HCT116 (cell line): ENCODE measurements around the gene SDK1. TPM values are rescaled to one million over a fixed set of nuclear protein-coding genes. Genes with fewer than 3 reads are reported as not detected.

Experiments used
- ATAC-seq: fragments of 200-7000 bp; cut with Tn5 transposase; 2 replicates; pipeline ENCODE4 v1.9.1; 2020; ENCODE audit warnings: mild to moderate bottlenecking, moderate library complexity
- BruUV-seq: library from RNA; stranded (reverse); fragments of 400-500 nt; replicated peaks from 2 replicates; lab custom pipeline; 2021; lab: Mats Ljungman, UMichigan
- CTCF ChIA-PET: fragments of 300-600 bp; sonication (Branson Sonifier 250); formaldehyde crosslinking; loops from one replicate; lab custom pipeline; 2021; ENCODE audit warnings: antibody characterized with exemption; lab: Charles Lee
- POLR2A ChIA-PET: fragments of 300-600, 350-600 bp; sonication (Branson Sonifier 250); formaldehyde crosslinking; loops from one replicate; lab custom pipeline; 2021; ENCODE audit warnings: antibody characterized with exemption; lab: Charles Lee
- RAD21 ChIA-PET, 2 experiments: fragments of 300-600 bp; sonication (Branson Sonifier 250); formaldehyde crosslinking; loops; one replicate each; lab custom pipeline; 2023; ENCODE audit warnings: low total read pairs in 2 of 2; ENCODE audit not compliant: uncharacterized antibody in 2 of 2, unreplicated experiment in 2 of 2, low non-redundant PET in 1 of 2; lab: Charles Lee
- DNase-seq: peaks from one replicate; pipeline ENCODE4 v3.0.0-alpha.2; 2010; ENCODE audit warnings: low read depth, low spot score
- H2AFZ ChIP-seq: fragments of 200-600 bp; shearing (Covaris generic), sonication (generic); 2 replicates; pipeline ENCODE4 v1.6.1; 2017; ENCODE audit warnings: low read depth, mixed run types, mixed read lengths, antibody characterized with exemption, low read length; ENCODE audit not compliant: poor library complexity, severe bottlenecking
- H3K27ac ChIP-seq: 2 replicates; pipeline ENCODE4 v1.5.1; 2012; ENCODE audit warnings: low read depth, low read length
- H3K27me3 ChIP-seq: fragments of 200-600 bp; sonication (generic); 2 replicates; pipeline ENCODE4 v1.6.1; 2016; ENCODE audit warnings: mixed run types, low read length, mixed read lengths; ENCODE audit not compliant: insufficient read depth
- H3K36me3 ChIP-seq, 2 experiments: fragments of 200-500 bp in 1 of 2; fragments of 200-600 bp in 1 of 2; sonication (Bioruptor generic) in 1 of 2; sonication (generic) in 1 of 2; 2 replicates each; pipeline versions ENCODE4 v1.5.1 to v1.6.1; 2014 to 2016; ENCODE audit warnings: low read length in 2 of 2, inconsistent platforms in 1 of 2, mixed read lengths in 1 of 2, mixed run types in 1 of 2; ENCODE audit not compliant: insufficient read depth in 2 of 2, control insufficient read depth in 1 of 2
- H3K4me1 ChIP-seq, 2 experiments: fragments of 200-600 bp in 1 of 2; sonication (generic) in 1 of 2; 2 replicates each; pipeline versions ENCODE4 v1.5.1 to v1.6.1; 2012 to 2017; ENCODE audit warnings: low read length in 2 of 2, inconsistent platforms in 1 of 2, mild to moderate bottlenecking in 1 of 2, mixed read lengths in 1 of 2, mixed run types in 1 of 2, moderate library complexity in 1 of 2; ENCODE audit not compliant: insufficient read depth in 2 of 2, control insufficient read depth in 1 of 2
- H3K4me2 ChIP-seq: fragments of 200-600 bp; sonication (generic); 2 replicates; pipeline ENCODE4 v1.6.1; 2017; ENCODE audit warnings: mixed run types, low read length, mixed read lengths
- H3K4me3 ChIP-seq, 2 experiments: fragments of 200-600 bp in 1 of 2; sonication (generic) in 1 of 2; replicated peaks in 1 of 2; 2 replicates each; pipeline ENCODE4 v1.5.1; 2011 to 2016; ENCODE audit warnings: low read length in 2 of 2, control low read depth in 1 of 2, low read depth in 1 of 2, mild to moderate bottlenecking in 1 of 2, mixed read lengths in 1 of 2, mixed run types in 1 of 2
- H3K79me2 ChIP-seq: fragments of 200-600 bp; sonication (generic); 2 replicates; pipeline ENCODE4 v1.6.1; 2017; ENCODE audit warnings: mild to moderate bottlenecking, mixed run types, low read length, moderate library complexity, mixed read lengths; ENCODE audit not compliant: insufficient read depth
- H3K9ac ChIP-seq: fragments of 200-600 bp; sonication (generic); 2 replicates; pipeline ENCODE4 v1.6.1; 2016; ENCODE audit warnings: low read length, mixed read lengths
- H3K9me2 ChIP-seq: fragments of 200-600 bp; sonication (generic), shearing (Covaris generic); 2 replicates; pipeline ENCODE4 v1.6.1; 2017; ENCODE audit warnings: mixed run types, mild to moderate bottlenecking, moderate library complexity; ENCODE audit not compliant: insufficient read depth
- H3K9me3 ChIP-seq, 2 experiments: fragments of 200-500 bp in 1 of 2; fragments of 200-600 bp in 1 of 2; sonication (Bioruptor generic) in 1 of 2; sonication (generic) in 1 of 2; 2 replicates each; pipeline ENCODE4 v1.6.1; 2014 to 2017; ENCODE audit warnings: low read length in 2 of 2, mixed read lengths in 2 of 2, inconsistent platforms in 1 of 2, low read depth in 1 of 2, mild to moderate bottlenecking in 1 of 2, mixed run types in 1 of 2, moderate library complexity in 1 of 2; ENCODE audit not compliant: control insufficient read depth in 1 of 2, insufficient read depth in 1 of 2
- H4K20me1 ChIP-seq: fragments of 200-600 bp; sonication (generic), shearing (Covaris generic); 2 replicates; pipeline ENCODE4 v1.6.1; 2017; ENCODE audit warnings: mixed run types, mild to moderate bottlenecking, moderate library complexity; ENCODE audit not compliant: insufficient read depth
- ATF3 ChIP-seq: IDR thresholded peaks from 2 replicates; pipeline ENCODE4 v1.6.1; 2012
- CBX3 ChIP-seq: IDR thresholded peaks from 2 replicates; pipeline ENCODE4 v1.6.1; 2012; ENCODE audit warnings: low read depth
- CEBPB ChIP-seq: IDR thresholded peaks from 2 replicates; pipeline ENCODE4 v1.6.1; 2012; ENCODE audit warnings: low read depth
- EGR1 ChIP-seq: IDR thresholded peaks from 2 replicates; pipeline ENCODE4 v1.6.1; 2012; ENCODE audit warnings: low read depth
- EZH2 ChIP-seq: fragments of 200-600 bp; sonication (generic); IDR thresholded peaks from 2 replicates; pipeline ENCODE4 v1.6.1; 2017; ENCODE audit warnings: antibody characterized with exemption, mixed run types
- EZH2phosphoT487 ChIP-seq: fragments of 200-600 bp; IDR thresholded peaks from 2 replicates; pipeline ENCODE4 v1.6.1; 2018; ENCODE audit warnings: antibody characterized with exemption, borderline replicate concordance
- FOSL1 ChIP-seq: IDR thresholded peaks from 2 replicates; pipeline ENCODE4 v1.6.1; 2012; ENCODE audit warnings: low read depth
- MAX ChIP-seq: IDR thresholded peaks from 2 replicates; pipeline ENCODE4 v1.6.1; 2012
- POLR2A ChIP-seq: IDR thresholded peaks from 2 replicates; pipeline ENCODE4 v1.7.0; 2011; ENCODE audit warnings: borderline replicate concordance; ENCODE audit not compliant: insufficient read depth, insufficient read length; ENCODE audit errors: extremely low read depth
- POLR2AphosphoS5 ChIP-seq: IDR thresholded peaks from 2 replicates; pipeline ENCODE4 v1.6.1; 2011; ENCODE audit warnings: mild to moderate bottlenecking, low read depth, low read length, moderate library complexity
- RAD21 ChIP-seq: IDR thresholded peaks from 2 replicates; pipeline ENCODE4 v1.6.1; 2012; ENCODE audit warnings: low read depth, mild to moderate bottlenecking
- REST ChIP-seq: IDR thresholded peaks from 2 replicates; pipeline ENCODE4 v1.6.1; 2012; ENCODE audit warnings: low read depth
- SP1 ChIP-seq: IDR thresholded peaks from 2 replicates; pipeline ENCODE4 v1.6.1; 2012; ENCODE audit warnings: low read depth
- TCF7L2 ChIP-seq: IDR thresholded peaks from 2 replicates; pipeline ENCODE4 v1.7.0; 2011; ENCODE audit warnings: borderline replicate concordance, inconsistent platforms; ENCODE audit not compliant: insufficient read depth, insufficient read length; ENCODE audit errors: extremely low read depth
- YY1 ChIP-seq: IDR thresholded peaks from 2 replicates; pipeline ENCODE4 v1.6.1; 2011; ENCODE audit warnings: low read length, low read depth, moderate library complexity, mild to moderate bottlenecking; ENCODE audit not compliant: insufficient replicate concordance; ENCODE audit errors: extremely low read depth
- ZFX ChIP-seq: fragments of 450-650 bp; IDR thresholded peaks from 2 replicates; pipeline ENCODE4 v1.6.1; 2017
- ZNF274 ChIP-seq: fragments of 200-500 bp; sonication (Bioruptor generic); IDR thresholded peaks from 2 replicates; pipeline ENCODE4 v1.6.1; 2014; ENCODE audit warnings: mild to moderate bottlenecking, low read depth, low read length, inconsistent platforms
- intact Hi-C: fragments of 100-400 bp; cut with micrococcal nuclease; formaldehyde crosslinking; loops from 2 replicates; pipeline ENCODE4 v1.10.0; 2022
- total RNA-seq: library from RNA; stranded (reverse); gene quantifications from one replicate; pipeline ENCODE4 v1.2.1, GENCODE V29; 2021; ENCODE audit not compliant: unreplicated experiment
- TF ChIP-seq, protein P1 (sequence below): IDR thresholded peaks from 2 replicates; pipeline ENCODE4 v1.6.1; 2011; ENCODE audit warnings: mild to moderate bottlenecking, low read length, moderate library complexity; ENCODE audit not compliant: insufficient replicate concordance; ENCODE audit errors: extremely low read depth
- TF ChIP-seq, protein P2 (sequence below), 3 experiments: fragments of 200-600 bp in 1 of 3; sonication (generic) in 1 of 3; IDR thresholded peaks in 2 of 3; conservative IDR thresholded peaks in 1 of 3; 2 replicates each; pipeline ENCODE4 v1.5.1; 2012 to 2017; ENCODE audit warnings: low read depth in 2 of 3, low read length in 2 of 3, antibody characterized with exemption in 1 of 3, borderline replicate concordance in 1 of 3, control low read depth in 1 of 3, mild to moderate bottlenecking in 1 of 3, mixed read lengths in 1 of 3, mixed run types in 1 of 3, moderate library complexity in 1 of 3; ENCODE audit not compliant: insufficient read depth in 1 of 3

Gene SDK1
- total RNA-seq, 1 experiment from 2014 or later: 0.05 TPM

DNA sequence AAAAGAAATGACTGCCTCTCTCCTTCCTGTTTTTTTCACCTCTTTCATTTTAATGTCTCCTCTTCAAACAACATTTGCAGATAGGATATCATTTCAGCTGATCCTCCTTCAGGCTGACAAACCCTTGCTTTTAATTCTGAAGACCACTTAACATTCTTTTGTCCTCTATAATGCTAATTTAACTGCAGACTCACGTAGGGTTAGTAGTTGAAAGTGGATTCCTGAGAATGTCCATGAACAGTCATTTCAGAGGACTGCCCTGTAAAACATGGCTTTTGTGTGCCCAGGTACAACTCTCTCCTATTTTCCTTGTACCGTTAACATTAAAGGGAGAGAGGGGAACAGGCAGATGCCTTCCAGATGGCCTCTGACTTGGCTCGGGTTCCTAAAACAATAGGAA, 524.4 kb downstream of the SDK1 start:
- Histone ChIP-seq H3K27me3 (peaks cover 15% of the 10 kb centered on the region), H3K9me2 (no peaks in the 10 kb centered on the region), H3K4me2 (no peak overlapping the region), H3K9me3 (no peaks in the 10 kb centered on the region), H3K4me3 (no peak overlapping the region), H3K4me1 (no peaks in the 10 kb centered on the region), H2AFZ (no peak overlapping the region), H4K20me1 (no peaks in the 10 kb centered on the region), H3K9ac (no peak overlapping the region), H3K79me2 (no peaks in the 10 kb centered on the region), H3K36me3 (no peaks in the 10 kb centered on the region), H3K27ac (no peak overlapping the region)
- ChIA-PET RAD21 (no interaction called here), POLR2A (no interaction called here), CTCF (no interaction called here)
- intact Hi-C loops: no loop called here
- ATAC-seq (no peak), DNase-seq (no peak)
- BruUV-seq: no TSS peak
- no peak for TF ChIP-seq POLR2AphosphoS5
- TF ChIP-seq, protein P1, sequence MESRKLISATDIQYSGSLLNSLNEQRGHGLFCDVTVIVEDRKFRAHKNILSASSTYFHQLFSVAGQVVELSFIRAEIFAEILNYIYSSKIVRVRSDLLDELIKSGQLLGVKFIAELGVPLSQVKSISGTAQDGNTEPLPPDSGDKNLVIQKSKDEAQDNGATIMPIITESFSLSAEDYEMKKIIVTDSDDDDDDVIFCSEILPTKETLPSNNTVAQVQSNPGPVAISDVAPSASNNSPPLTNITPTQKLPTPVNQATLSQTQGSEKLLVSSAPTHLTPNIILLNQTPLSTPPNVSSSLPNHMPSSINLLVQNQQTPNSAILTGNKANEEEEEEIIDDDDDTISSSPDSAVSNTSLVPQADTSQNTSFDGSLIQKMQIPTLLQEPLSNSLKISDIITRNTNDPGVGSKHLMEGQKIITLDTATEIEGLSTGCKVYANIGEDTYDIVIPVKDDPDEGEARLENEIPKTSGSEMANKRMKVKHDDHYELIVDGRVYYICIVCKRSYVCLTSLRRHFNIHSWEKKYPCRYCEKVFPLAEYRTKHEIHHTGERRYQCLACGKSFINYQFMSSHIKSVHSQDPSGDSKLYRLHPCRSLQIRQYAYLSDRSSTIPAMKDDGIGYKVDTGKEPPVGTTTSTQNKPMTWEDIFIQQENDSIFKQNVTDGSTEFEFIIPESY: no peak
- TF ChIP-seq ZNF274: no peak
- TF ChIP-seq TCF7L2: no peak
- no peak for TF ChIP-seq YY1
- no peak for TF ChIP-seq EZH2phosphoT487
- no peak for TF ChIP-seq REST
- TF ChIP-seq MAX: no peak
- no peak for TF ChIP-seq SP1
- no peak for TF ChIP-seq FOSL1
- no peak for TF ChIP-seq EZH2
- no peak for TF ChIP-seq ZFX
- TF ChIP-seq CEBPB: no peak
- no peak for TF ChIP-seq POLR2A
- no peak for TF ChIP-seq EGR1
- TF ChIP-seq ATF3: no peak
- TF ChIP-seq, protein P2, sequence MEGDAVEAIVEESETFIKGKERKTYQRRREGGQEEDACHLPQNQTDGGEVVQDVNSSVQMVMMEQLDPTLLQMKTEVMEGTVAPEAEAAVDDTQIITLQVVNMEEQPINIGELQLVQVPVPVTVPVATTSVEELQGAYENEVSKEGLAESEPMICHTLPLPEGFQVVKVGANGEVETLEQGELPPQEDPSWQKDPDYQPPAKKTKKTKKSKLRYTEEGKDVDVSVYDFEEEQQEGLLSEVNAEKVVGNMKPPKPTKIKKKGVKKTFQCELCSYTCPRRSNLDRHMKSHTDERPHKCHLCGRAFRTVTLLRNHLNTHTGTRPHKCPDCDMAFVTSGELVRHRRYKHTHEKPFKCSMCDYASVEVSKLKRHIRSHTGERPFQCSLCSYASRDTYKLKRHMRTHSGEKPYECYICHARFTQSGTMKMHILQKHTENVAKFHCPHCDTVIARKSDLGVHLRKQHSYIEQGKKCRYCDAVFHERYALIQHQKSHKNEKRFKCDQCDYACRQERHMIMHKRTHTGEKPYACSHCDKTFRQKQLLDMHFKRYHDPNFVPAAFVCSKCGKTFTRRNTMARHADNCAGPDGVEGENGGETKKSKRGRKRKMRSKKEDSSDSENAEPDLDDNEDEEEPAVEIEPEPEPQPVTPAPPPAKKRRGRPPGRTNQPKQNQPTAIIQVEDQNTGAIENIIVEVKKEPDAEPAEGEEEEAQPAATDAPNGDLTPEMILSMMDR (IDR thresholded peaks at IDR 0.05 in 2 of 3, conservative IDR thresholded peaks at IDR 0.05 in 1 of 3; ENCODE audit: borderline replicate concordance in 1 of 3, insufficient read depth in 1 of 3, low read depth in 2 of 3, low read length in 2 of 3): no peak
- TF ChIP-seq RAD21: no peak
- TF ChIP-seq CBX3: no peak
- TF ChIP-seq, all 23 proteins: peak for 0
